ENCODE measurements around the gene PKIB.

The PKIB gene

DNA sequence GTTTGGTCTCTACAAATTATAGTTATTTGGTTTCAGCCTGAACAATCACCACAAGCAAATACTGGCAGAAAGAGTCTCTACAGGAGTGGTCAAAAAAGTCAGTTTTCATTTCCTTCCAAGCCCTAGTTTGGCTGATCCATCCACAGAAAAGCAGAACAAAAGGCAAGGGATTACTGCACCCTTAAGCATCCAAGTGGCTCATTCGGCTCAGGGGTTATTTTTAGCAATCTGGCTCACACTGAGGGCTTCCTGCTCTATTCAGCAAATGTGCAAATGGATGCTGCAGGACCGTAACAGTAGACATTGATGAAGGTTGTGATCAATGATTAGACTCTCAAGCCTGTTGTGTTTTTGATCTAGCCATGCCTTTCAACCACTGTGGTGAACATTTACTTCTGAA lies 107.1 kb downstream of the PKIB start:
- peak; percentile 21 for DNase-seq (ENCODE audit: low read depth)

DNA sequence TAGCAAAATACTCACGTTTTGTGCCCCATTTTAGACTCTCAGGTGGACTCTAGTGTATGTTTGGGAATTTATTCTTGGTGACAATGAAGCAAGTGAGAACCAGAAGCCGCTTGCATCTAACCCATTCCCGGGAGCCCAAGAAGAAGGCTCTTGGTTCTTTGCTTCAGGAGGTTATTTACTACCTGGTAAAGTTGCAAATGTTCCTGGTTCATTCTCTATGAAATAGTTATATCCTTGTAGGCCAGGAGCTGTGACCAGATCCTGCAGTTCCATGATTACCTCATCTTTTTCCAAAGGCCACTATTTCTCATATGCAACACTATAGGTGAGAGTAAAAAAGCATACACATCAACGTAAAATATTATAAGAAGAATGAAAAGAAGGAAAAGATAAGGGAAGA lies 108.4 kb downstream of the PKIB start:
- DNase-seq (ENCODE audit: low read depth) = no peak
- TF ChIP-seq, protein P1, sequence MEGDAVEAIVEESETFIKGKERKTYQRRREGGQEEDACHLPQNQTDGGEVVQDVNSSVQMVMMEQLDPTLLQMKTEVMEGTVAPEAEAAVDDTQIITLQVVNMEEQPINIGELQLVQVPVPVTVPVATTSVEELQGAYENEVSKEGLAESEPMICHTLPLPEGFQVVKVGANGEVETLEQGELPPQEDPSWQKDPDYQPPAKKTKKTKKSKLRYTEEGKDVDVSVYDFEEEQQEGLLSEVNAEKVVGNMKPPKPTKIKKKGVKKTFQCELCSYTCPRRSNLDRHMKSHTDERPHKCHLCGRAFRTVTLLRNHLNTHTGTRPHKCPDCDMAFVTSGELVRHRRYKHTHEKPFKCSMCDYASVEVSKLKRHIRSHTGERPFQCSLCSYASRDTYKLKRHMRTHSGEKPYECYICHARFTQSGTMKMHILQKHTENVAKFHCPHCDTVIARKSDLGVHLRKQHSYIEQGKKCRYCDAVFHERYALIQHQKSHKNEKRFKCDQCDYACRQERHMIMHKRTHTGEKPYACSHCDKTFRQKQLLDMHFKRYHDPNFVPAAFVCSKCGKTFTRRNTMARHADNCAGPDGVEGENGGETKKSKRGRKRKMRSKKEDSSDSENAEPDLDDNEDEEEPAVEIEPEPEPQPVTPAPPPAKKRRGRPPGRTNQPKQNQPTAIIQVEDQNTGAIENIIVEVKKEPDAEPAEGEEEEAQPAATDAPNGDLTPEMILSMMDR (IDR thresholded peaks at IDR 0.05; ENCODE audit: low read length, missing control alignments) = no peak
- H3K4me3 ChIP-seq (replicated peaks; ENCODE audit: low read depth, low read length) = no peak overlapping the region

More for the DNA sequence above, 107.1 kb downstream of the PKIB start:
- no peak overlapping the region for H3K4me3 ChIP-seq (replicated peaks; ENCODE audit: low read depth, low read length)
- TF ChIP-seq, protein P1 (IDR thresholded peaks at IDR 0.05; ENCODE audit: low read length, missing control alignments) = no peak

DNA sequence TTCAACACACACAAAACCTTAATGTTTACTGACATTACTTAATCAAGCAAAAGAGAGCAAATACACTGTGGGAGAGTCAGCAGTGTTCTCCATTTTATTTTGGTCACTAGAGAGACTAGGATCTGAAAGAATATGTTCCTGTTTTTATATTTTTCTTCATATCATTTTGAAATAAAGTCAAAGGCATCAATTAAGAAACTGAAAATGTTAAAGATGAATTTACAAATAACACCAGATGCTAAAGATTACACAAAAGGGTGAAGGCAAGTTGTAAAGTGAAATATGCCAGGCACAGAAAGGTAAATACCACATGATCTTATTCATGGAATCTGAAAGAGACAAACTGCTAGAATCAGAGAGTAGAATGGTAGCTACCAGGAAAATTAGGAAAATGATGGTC lies 109.0 kb downstream of the PKIB start:
- no peak for DNase-seq (ENCODE audit: low read depth)
- TF ChIP-seq, protein P1 (IDR thresholded peaks at IDR 0.05; ENCODE audit: low read length, missing control alignments) = no peak
- H3K4me3 ChIP-seq (replicated peaks; ENCODE audit: low read depth, low read length) = no peak overlapping the region

DNA sequence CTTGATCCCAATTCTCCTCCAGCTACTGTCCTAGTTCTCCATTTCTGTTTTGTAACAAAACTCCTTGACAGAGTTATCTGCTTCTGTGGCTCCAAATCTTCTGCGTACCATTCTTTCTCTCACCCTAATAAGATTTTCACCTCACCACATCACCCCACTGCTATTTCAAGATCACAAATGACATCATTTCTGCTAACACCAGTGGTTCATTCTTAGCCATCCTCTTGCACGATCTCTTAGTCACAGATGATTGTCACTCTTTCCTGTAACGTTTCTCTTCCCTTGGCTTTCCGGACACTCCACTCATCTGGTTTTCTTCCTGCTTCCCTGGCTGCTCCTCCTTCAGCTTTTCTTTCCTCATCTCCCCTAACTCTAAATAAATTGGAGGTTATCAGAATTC lies 112.5 kb downstream of the PKIB start:
- TF ChIP-seq, protein P1 (IDR thresholded peaks at IDR 0.05; ENCODE audit: low read length, missing control alignments) = no peak
- no peak overlapping the region for H3K4me3 ChIP-seq (replicated peaks; ENCODE audit: low read depth, low read length)
- peak; percentile 26 for DNase-seq (ENCODE audit: low read depth)

DNA sequence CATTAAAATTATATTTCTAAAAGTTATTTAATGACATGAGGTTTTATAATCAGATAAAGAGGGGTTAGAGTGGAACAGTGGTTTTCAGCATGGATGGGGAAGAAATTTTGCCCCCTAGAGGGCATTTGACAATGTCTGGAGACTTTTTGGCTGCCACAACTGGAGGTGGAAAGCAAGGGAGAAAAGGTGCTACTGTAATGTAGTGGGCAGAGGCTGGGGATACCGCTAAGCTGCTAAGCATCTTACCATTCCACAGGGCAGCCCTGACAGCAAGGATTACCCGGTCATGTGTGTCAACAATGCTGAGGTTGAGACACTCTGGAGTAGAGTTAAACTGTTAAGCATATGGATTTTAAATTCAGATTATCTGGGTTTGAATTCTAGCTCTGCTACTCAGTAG lies 116.4 kb downstream of the PKIB start:
- TF ChIP-seq, protein P1 (IDR thresholded peaks at IDR 0.05; ENCODE audit: low read length, missing control alignments) = peak; percentile 73
- peak; percentile 33 for DNase-seq (ENCODE audit: low read depth)
- H3K4me3 ChIP-seq (replicated peaks; ENCODE audit: low read depth, low read length) = no peak overlapping the region

DNA sequence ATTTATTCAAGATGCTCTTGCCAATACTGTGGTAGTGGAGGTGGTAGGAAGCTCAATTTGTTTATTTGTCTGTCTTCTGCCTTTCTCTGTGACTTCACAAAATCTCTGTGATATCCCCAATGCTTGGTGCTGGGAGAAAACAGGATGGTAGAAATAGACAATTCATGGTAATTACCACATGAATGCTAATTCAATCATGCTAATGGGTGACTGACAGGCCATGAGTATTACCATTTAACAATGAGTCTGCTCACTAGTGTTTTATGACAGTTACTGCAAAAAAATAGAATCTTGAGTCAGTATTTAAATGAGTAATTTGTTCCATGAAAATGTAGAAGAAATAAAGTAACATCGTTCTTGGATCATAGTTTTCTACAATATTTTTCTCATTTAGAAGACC lies 117.0 kb downstream of the PKIB start:
- TF ChIP-seq, protein P1 (IDR thresholded peaks at IDR 0.05; ENCODE audit: low read length, missing control alignments) = no peak
- no peak overlapping the region for H3K4me3 ChIP-seq (replicated peaks; ENCODE audit: low read depth, low read length)
- DNase-seq (ENCODE audit: low read depth) = no peak

DNA sequence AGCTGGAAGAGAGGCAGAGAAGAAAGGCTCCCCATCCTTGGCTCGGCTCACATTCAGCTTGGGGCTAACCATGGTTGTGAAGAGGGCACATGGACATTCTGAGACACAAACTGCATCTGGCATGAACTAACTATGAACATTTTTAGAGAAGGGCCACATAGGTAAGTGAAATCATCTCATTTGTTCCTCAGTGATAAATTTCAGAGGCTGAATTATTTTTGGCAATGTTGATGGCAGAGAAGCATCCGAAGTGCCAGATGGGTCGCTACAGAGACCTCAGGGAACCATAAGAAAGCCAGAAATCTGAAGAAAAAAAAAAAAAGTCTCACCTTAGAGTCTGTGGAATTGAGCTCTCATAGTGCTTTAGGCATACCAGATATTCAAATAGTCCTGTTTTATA lies 120.1 kb downstream of the PKIB start:
- no peak overlapping the region for H3K4me3 ChIP-seq (replicated peaks; ENCODE audit: low read depth, low read length)
- TF ChIP-seq, protein P1 (IDR thresholded peaks at IDR 0.05; ENCODE audit: low read length, missing control alignments) = no peak
- DNase-seq (ENCODE audit: low read depth) = no peak
